ENCODE results near the gene SMAP2. TPM values are rescaled to one million over a fixed set of nuclear protein-coding genes. Genes with fewer than 3 reads are reported as not detected.

Gene SMAP2
- total RNA-seq, 1 donor from 2014 or later, result 72.8 TPM

DNA sequence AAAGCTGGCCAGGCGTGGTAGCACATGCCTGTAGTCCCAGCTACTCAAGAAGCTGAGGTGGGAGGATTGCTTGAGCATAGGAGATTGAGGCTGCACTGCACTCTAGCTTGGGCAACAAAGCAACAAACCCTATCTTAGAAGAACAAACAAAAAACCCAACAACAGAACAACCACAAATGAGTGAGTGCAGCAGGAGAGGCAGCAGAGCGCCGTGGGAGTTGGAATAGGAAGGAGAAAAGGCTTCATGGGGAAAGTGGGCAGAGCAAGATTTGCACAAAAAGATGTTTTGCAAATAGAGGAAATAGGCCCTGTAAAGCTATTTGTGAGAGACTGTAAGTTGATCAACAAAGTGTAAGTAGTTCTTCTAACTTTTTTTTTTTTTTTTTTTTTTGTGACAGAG, 19.6 kb downstream of the SMAP2 start:
- H3K27ac ChIP-seq, result peak overlapping the region; percentile 91
- H3K4me3 ChIP-seq, result no peak overlapping the region
- DNase-seq (peak; percentile 52), ATAC-seq (peak; percentile 38)
- no peaks in the 10 kb centered on the region for H3K9me3 ChIP-seq
- peaks cover 90% of the 10 kb centered on the region for H3K4me1 ChIP-seq
- H3K27me3 ChIP-seq (ENCODE audit: low read depth), result no peaks in the 10 kb centered on the region
- intact Hi-C loops (cut with DNase I), result no loop called here
- TF ChIP-seq, protein P1, sequence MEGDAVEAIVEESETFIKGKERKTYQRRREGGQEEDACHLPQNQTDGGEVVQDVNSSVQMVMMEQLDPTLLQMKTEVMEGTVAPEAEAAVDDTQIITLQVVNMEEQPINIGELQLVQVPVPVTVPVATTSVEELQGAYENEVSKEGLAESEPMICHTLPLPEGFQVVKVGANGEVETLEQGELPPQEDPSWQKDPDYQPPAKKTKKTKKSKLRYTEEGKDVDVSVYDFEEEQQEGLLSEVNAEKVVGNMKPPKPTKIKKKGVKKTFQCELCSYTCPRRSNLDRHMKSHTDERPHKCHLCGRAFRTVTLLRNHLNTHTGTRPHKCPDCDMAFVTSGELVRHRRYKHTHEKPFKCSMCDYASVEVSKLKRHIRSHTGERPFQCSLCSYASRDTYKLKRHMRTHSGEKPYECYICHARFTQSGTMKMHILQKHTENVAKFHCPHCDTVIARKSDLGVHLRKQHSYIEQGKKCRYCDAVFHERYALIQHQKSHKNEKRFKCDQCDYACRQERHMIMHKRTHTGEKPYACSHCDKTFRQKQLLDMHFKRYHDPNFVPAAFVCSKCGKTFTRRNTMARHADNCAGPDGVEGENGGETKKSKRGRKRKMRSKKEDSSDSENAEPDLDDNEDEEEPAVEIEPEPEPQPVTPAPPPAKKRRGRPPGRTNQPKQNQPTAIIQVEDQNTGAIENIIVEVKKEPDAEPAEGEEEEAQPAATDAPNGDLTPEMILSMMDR (IDR thresholded peaks at IDR 0.05), result no peak
- no peaks in the 10 kb centered on the region for H3K36me3 ChIP-seq

DNA sequence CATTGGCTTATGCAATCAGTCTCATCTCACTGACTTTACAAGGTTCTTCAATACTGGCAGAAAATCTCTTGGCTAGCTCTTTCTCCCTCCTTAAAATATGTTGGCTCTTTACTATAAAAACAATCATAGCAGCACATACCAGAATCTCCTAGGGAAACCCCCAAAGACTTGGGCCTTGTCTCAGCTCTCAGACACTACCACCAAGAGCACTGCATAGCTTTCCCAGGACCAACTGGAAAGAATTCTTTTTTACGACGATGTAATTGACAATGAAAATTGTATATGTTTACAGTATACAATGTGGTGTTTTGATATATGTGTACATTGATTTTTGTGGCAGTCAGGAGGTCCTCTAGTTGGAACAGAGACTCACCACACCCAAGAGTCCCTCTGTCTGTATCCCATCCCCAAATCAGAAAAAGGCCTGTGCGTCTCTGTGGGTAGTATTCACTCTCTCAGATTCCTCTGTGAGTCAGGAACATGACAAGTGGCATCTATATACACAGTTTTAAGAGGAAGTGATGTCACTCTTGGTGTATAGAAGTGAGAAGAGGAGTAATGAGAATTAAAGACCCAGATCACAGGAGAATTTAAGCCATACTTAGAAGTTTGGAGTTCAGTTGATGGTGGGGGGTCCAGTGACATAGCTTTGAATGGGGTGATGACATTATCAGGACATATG, 21.1 kb downstream of the SMAP2 start:
- Histone ChIP-seq H3K9me3 (no peaks in the 10 kb centered on the region), H3K27ac (peak overlapping the region; percentile 91), H3K4me3 (no peak overlapping the region), H3K4me1 (peaks cover 85% of the 10 kb centered on the region), H3K27me3 (ENCODE audit: low read depth) (no peaks in the 10 kb centered on the region), H3K36me3 (no peaks in the 10 kb centered on the region)
- DNase-seq (no peak), ATAC-seq (peak; percentile 52 to 59)
- TF ChIP-seq, protein P1 (IDR thresholded peaks at IDR 0.05), result no peak
- intact Hi-C loops (cut with DNase I), result no loop called here

DNA sequence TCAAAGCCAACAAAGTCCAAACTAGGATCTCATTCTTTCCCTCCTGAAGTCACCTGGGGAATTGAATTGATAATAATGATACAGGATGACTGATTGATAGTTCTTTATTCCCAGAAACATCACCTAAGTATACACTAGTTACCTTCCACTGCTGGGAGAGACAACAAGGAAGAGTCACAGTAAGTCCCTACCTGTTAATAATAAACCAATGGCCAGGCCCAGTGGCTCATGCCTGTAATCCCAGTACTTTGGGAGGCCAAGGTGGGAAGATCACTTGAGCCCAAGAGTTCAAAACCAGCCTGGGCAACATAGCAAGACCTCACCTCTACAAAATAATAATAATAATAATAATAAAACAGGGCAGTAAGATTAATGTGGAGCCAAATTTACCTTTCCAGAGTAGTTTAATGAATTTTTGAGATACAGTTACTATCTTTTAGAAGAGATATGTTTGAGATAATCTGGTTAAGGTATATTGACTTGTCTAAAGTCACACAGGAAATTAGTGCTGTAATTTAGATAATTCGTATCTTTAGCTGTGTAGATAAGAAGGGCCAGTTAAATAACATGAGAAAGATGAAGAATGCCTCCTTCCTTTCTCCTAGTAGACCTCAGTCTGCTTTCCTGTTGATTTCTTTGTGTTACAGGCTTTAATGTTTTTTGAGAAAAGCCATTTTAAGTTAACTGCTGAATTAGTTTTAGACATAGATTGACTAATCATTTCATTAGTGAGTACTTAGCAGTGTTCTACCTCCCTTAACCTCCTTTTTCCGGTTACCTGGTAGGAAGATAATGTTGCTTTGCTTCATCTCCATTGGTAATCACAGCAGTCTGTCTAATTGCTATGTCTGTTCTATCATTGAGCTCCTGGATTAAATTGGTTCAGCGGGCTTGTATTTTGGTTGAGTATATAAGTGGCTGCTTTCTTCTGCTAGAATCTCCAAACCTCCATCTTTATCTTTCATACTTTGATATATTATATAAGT, 22.0 kb downstream of the SMAP2 start:
- intact Hi-C loops (cut with DNase I), result no loop called here
- H3K27ac ChIP-seq, result peak overlapping the region; percentile 91

GRCh38 chr1:40396420-40396819, 22.9 kb downstream of the SMAP2 start:
- Histone ChIP-seq H3K4me1 (peaks cover 84% of the 10 kb centered on the region), H3K27ac (peak overlapping the region; percentile 91), H3K36me3 (no peaks in the 10 kb centered on the region), H3K9me3 (no peaks in the 10 kb centered on the region), H3K4me3 (no peak overlapping the region), H3K27me3 (ENCODE audit: low read depth) (no peaks in the 10 kb centered on the region)
- DNase-seq (no peak), ATAC-seq (peak in 1 of 2 donors; percentile 28)
- TF ChIP-seq, protein P1 (IDR thresholded peaks at IDR 0.05), result no peak
- intact Hi-C loops (cut with DNase I), result no loop called here

More for the DNA sequence above, 22.0 kb downstream of the SMAP2 start:
- TF ChIP-seq, protein P1 (IDR thresholded peaks at IDR 0.05), result no peak
- H3K4me1 ChIP-seq, result peaks cover 84% of the 10 kb centered on the region
- H3K4me3 ChIP-seq, result no peak overlapping the region
- H3K27me3 ChIP-seq (ENCODE audit: low read depth), result no peaks in the 10 kb centered on the region
- no peaks in the 10 kb centered on the region for H3K36me3 ChIP-seq
- no peaks in the 10 kb centered on the region for H3K9me3 ChIP-seq
- DNase-seq, result no peak
- no peak for ATAC-seq

- Histone ChIP-seq H3K27ac (peak overlapping the region; percentile 91), H3K36me3 (no peaks in the 10 kb centered on the region), H3K4me1 (peaks cover 82% of the 10 kb centered on the region), H3K4me3 (no peak overlapping the region), H3K9me3 (no peaks in the 10 kb centered on the region), H3K27me3 (ENCODE audit: low read depth) (no peaks in the 10 kb centered on the region)
- intact Hi-C loops (cut with DNase I), result no loop called here
- DNase-seq (no peak), ATAC-seq (no peak)
- TF ChIP-seq, protein P1 (IDR thresholded peaks at IDR 0.05), result no peak
Observed at GRCh38 chr1:40397258-40397657, 23.7 kb downstream of the SMAP2 start.
